ENCODE results near the gene CUL5. TPM values are rescaled to one million over a fixed set of nuclear protein-coding genes. Genes with fewer than 3 reads are reported as not detected.

Gene CUL5
- total and polyA plus RNA-seq, 2 donors (not counting 1 experiment from before 2014, with no cell fraction given), result 22.9 to 28.2 TPM

DNA sequence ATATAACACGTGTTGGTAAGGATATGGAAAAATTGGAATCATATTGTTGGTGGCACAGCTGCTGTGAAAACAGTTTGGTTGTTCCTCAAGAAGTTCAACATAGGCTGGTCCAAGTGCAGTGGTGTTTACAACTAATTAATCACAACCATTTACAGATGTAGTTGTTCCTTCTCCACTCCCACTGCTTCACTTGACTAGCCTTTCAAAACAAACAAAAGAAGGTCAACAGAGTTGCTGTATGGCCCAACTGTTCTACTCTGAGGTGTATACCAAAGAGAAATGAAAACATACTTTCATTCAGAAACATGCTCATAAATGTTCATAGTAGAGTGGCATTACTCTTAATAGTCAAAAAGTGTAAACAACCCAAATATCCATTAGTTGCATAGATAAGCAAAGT, 76.1 kb downstream of the CUL5 start:
- H4K20me1 ChIP-seq (ENCODE audit: control insufficient read depth, extremely low read depth, insufficient read depth, low read length), result no peaks in the 10 kb centered on the region
- H3K27ac ChIP-seq (ENCODE audit: insufficient read depth, low read length), result no peak overlapping the region
- H3K27me3 ChIP-seq (ENCODE audit: control insufficient read depth, insufficient read depth, low read length), result no peaks in the 10 kb centered on the region

DNA sequence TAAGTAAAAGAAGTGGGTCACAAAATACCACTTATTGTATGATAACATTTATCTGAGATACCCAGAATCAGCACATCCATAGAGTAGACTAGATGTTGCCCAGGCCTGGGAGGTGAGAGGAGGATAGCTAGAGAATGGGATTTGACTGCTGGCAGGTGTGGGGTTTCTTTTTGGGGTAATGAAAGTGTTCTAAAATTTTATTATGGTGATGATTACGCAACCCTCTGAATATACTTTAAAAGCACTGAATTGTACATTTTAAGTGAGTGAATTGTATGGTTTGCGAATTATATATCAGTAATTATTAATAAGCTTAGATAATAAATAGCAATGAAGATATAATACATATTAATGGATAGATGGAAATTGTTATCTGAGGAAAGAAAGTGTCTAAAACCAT, 77.0 kb downstream of the CUL5 start:
- Histone ChIP-seq H4K20me1 (ENCODE audit: control insufficient read depth, extremely low read depth, insufficient read depth, low read length) (no peaks in the 10 kb centered on the region), H3K9me3 (ENCODE audit: control insufficient read depth, insufficient read depth, low read depth, low read length) (no peaks in the 10 kb centered on the region), H3K36me3 (ENCODE audit: control insufficient read depth, insufficient read depth, low read length) (no peaks in the 10 kb centered on the region), H2AFZ (ENCODE audit: low read length) (no peak overlapping the region), H3K4me2 (ENCODE audit: extremely low read depth, insufficient read depth, low read length) (no peak overlapping the region), H3K4me1 (ENCODE audit: control insufficient read depth, extremely low read depth, insufficient read depth, low read length) (no peaks in the 10 kb centered on the region), H3K27ac (ENCODE audit: insufficient read depth, low read length) (no peak overlapping the region), H3K4me3 (replicated peaks in 1 of 4; ENCODE audit: control extremely low read depth in 1 of 4, insufficient read depth in 1 of 4, low read depth in 3 of 4, low read length in 4 of 4) (no peak overlapping the region), H3K9ac (ENCODE audit: insufficient read depth, low read length) (no peak overlapping the region), H3K27me3 (ENCODE audit: control insufficient read depth, insufficient read depth, low read length) (no peaks in the 10 kb centered on the region), H3K79me2 (ENCODE audit: control insufficient read depth, insufficient read depth, low read length) (no peaks in the 10 kb centered on the region)
- TF ChIP-seq EZH2 (IDR thresholded peaks at IDR 0.05; ENCODE audit: low read length, missing control alignments), result no peak
- TF ChIP-seq, protein P1, sequence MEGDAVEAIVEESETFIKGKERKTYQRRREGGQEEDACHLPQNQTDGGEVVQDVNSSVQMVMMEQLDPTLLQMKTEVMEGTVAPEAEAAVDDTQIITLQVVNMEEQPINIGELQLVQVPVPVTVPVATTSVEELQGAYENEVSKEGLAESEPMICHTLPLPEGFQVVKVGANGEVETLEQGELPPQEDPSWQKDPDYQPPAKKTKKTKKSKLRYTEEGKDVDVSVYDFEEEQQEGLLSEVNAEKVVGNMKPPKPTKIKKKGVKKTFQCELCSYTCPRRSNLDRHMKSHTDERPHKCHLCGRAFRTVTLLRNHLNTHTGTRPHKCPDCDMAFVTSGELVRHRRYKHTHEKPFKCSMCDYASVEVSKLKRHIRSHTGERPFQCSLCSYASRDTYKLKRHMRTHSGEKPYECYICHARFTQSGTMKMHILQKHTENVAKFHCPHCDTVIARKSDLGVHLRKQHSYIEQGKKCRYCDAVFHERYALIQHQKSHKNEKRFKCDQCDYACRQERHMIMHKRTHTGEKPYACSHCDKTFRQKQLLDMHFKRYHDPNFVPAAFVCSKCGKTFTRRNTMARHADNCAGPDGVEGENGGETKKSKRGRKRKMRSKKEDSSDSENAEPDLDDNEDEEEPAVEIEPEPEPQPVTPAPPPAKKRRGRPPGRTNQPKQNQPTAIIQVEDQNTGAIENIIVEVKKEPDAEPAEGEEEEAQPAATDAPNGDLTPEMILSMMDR (conservative IDR thresholded peaks at IDR 0.05 in 1 of 2, IDR thresholded peaks at IDR 0.05 in 1 of 2; ENCODE audit: low read depth in 1 of 2, low read length in 2 of 2), result no peak
- no peak for DNase-seq (ENCODE audit: low read depth in 2 of 2)

More for the DNA sequence above, 76.1 kb downstream of the CUL5 start:
- H3K4me2 ChIP-seq (ENCODE audit: extremely low read depth, insufficient read depth, low read length), result no peak overlapping the region
- H3K4me3 ChIP-seq (replicated peaks in 1 of 4; ENCODE audit: control extremely low read depth in 1 of 4, insufficient read depth in 1 of 4, low read depth in 3 of 4, low read length in 4 of 4), result no peak overlapping the region
- H3K9ac ChIP-seq (ENCODE audit: insufficient read depth, low read length), result no peak overlapping the region
- H3K4me1 ChIP-seq (ENCODE audit: control insufficient read depth, extremely low read depth, insufficient read depth, low read length), result no peaks in the 10 kb centered on the region
- no peak for DNase-seq (ENCODE audit: low read depth in 2 of 2)
- H3K36me3 ChIP-seq (ENCODE audit: control insufficient read depth, insufficient read depth, low read length), result no peaks in the 10 kb centered on the region
- H3K79me2 ChIP-seq (ENCODE audit: control insufficient read depth, insufficient read depth, low read length), result no peaks in the 10 kb centered on the region
- no peaks in the 10 kb centered on the region for H3K9me3 ChIP-seq (ENCODE audit: control insufficient read depth, insufficient read depth, low read depth, low read length)
- TF ChIP-seq EZH2 (IDR thresholded peaks at IDR 0.05; ENCODE audit: low read length, missing control alignments), result no peak
- TF ChIP-seq, protein P1 (conservative IDR thresholded peaks at IDR 0.05 in 1 of 2, IDR thresholded peaks at IDR 0.05 in 1 of 2; ENCODE audit: low read depth in 1 of 2, low read length in 2 of 2), result no peak
- no peak overlapping the region for H2AFZ ChIP-seq (ENCODE audit: low read length)

DNA sequence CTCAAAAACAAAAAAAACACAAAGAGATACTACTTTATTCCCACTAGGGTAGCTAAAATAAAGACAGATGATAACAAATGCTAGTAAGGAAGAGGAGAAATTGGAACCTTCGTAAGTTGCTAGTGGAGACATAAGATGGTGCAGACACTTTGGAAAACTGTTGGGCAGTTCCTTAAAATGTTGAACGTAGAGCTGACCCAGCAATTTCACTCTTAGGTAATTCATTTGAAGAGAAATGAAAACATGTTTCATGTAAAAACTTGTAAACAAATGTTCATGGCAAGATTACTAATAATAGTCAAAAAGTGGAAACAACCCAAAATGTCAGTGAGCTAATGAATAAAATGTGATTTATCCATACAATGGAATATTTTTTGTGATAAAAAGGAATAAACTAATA, 83.4 kb downstream of the CUL5 start:
- no peak overlapping the region for H3K27ac ChIP-seq (ENCODE audit: insufficient read depth, low read length)
- peaks cover 2% of the 10 kb centered on the region for H3K4me1 ChIP-seq (ENCODE audit: control insufficient read depth, extremely low read depth, insufficient read depth, low read length)
- TF ChIP-seq, protein P1 (conservative IDR thresholded peaks at IDR 0.05 in 1 of 2, IDR thresholded peaks at IDR 0.05 in 1 of 2; ENCODE audit: low read depth in 1 of 2, low read length in 2 of 2), result no peak
- TF ChIP-seq EZH2 (IDR thresholded peaks at IDR 0.05; ENCODE audit: low read length, missing control alignments), result no peak
- no peak overlapping the region for H3K4me2 ChIP-seq (ENCODE audit: extremely low read depth, insufficient read depth, low read length)
- no peak overlapping the region for H2AFZ ChIP-seq (ENCODE audit: low read length)
- no peaks in the 10 kb centered on the region for H3K36me3 ChIP-seq (ENCODE audit: control insufficient read depth, insufficient read depth, low read length)
- H3K27me3 ChIP-seq (ENCODE audit: control insufficient read depth, insufficient read depth, low read length), result no peaks in the 10 kb centered on the region
- H3K9ac ChIP-seq (ENCODE audit: insufficient read depth, low read length), result no peak overlapping the region
- no peak for DNase-seq (ENCODE audit: low read depth in 2 of 2)
- H3K9me3 ChIP-seq (ENCODE audit: control insufficient read depth, insufficient read depth, low read depth, low read length), result no peaks in the 10 kb centered on the region
- H3K4me3 ChIP-seq (replicated peaks in 1 of 4; ENCODE audit: control extremely low read depth in 1 of 4, insufficient read depth in 1 of 4, low read depth in 3 of 4, low read length in 4 of 4), result no peak overlapping the region
- no peaks in the 10 kb centered on the region for H4K20me1 ChIP-seq (ENCODE audit: control insufficient read depth, extremely low read depth, insufficient read depth, low read length)
- H3K79me2 ChIP-seq (ENCODE audit: control insufficient read depth, insufficient read depth, low read length), result no peaks in the 10 kb centered on the region

All from fibroblast of lung (primary cell).